Measurements from ENCODE around the gene TRIM8.

Gene TRIM8, protein sequence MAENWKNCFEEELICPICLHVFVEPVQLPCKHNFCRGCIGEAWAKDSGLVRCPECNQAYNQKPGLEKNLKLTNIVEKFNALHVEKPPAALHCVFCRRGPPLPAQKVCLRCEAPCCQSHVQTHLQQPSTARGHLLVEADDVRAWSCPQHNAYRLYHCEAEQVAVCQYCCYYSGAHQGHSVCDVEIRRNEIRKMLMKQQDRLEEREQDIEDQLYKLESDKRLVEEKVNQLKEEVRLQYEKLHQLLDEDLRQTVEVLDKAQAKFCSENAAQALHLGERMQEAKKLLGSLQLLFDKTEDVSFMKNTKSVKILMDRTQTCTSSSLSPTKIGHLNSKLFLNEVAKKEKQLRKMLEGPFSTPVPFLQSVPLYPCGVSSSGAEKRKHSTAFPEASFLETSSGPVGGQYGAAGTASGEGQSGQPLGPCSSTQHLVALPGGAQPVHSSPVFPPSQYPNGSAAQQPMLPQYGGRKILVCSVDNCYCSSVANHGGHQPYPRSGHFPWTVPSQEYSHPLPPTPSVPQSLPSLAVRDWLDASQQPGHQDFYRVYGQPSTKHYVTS

DNA sequence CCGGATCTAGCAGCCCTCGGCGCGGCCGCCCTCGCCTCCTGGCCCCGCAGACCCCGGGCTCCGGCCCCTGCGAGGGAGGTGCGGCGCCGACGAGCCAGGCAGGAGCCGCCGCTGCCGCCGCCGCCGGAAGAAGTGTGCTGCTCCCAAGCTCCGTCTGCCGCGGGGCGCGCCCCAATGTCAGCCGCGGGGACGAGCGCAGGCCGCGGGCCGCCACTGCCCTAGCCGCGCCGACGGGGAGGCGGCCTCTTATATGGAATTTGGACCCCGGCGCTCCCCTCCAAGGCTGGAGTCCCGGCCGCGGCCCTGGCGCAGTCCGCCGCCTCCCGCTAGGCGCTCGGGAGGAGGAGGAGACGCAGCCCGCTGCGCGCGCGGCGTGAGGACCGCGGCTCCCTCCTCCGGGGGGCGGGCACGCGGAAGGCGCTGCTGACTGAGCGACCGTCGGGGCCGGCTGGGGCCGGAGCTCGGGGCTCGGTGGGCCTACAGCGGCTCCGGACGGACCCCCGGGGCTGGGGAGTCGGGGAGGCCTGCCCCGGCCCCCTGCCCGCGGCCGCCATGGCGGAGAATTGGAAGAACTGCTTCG is at the start of gene TRIM8:
TRIM8 (plus strand) TSS at position 414 of the 580 bp plus-strand sequence; CDS start at position 553, 139 bp downstream.
- DNase-seq, result peak; percentile 11 to 53

DNA sequence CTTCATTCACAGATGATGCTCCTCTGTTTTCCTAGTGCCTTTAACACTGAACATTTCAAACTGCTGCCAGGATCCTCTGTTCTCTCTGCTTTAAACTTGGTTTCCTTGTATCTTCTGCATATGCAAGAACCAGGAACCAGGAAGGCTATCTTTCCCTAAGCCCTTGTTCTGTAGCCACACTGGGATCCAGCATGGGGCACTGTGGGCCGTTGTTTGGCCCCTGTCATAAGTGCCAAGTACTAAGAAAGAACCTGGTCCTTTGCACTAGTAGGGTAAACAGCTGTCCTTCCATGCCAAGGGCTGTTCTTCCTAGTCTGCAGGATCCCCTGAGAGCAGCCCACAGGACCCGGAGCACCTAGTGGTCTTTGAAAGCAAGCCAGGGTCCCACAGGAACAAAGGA is 49.0 kb upstream of the TRIM8 start:
- DNase-seq, result no peak

DNA sequence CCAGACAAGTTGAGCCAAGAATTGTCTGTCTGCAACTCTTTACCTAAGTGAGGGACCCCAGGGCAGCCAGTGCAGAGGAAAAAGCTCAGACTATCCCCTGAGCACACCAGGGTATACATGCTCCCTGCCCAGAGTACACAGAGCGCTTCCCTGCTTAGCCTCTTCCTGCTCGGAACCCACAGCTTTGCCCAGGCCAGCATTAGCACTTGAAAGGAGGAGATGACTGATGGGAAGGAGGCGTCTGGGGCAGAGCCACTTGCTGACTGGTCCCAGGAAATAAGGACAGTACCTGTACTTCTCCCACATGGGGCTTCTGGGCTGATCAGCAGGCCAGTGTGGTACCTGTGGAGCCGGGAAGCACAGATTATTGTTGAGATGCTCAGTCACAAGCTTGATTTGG is 48.4 kb upstream of the TRIM8 start:
- DNase-seq, result no peak

DNA sequence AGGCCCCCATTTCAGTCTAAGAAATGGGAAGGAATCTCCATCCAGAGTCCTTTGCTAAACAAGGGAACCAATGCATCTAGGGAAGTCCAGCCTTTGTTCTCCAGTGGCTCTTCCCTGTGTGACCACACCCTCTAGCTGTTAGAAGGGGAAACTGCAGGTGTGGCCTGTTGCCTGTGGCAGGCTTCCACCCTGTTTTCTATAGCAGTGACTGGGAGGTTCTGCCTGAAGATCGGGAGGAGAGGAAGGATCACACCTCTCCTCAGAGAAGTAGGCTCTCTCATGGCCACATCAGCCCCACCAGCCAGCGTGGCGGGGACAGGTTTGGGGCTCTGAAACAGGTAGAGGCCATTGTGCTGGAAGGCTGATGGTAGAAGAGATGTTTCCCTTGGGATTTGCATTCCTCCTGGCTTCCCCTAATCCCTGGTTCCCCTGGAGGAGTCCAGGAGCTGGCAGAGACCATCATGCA is 47.7 kb upstream of the TRIM8 start:
- peak; percentile 36 to 55 for DNase-seq

DNA sequence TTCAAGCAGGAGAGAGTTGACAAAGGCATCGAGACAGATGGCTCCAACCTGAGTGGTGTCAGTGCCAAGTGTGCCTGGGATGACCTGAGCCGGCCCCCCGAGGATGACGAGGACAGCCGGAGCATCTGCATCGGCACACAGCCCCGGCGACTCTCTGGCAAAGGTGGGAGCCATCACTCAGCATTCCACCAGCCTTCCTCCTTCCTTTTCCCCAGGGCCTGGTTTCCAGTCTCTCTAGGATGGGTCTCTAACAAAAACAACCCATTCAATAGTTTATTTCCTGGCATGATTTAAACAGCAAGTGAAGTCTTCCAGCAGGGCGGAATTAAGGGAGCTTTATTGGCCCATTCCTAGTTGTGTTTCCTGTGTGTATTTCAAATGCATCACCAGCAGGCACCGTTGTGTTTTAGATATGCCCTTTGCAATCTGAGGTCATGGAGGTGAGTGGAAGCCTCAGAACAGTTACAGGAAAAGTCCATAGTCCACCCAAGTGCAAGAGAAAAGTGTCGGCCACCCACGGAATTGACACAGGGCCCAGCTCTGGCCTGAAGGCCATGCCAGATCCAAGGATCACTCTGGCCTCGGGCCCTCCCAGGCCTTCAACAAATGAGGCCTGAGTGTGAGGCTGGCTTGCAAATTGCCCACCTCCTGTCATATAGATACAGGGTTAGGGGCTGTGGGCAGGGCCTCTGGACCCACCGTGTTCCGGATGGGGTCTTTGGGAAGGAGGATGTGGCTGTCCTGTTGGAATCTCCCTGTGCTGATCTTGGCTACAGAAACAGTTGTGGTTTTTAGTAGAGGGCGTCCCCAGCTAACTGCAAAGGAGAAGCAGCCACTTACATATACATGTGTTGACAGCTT is 46.9 kb upstream of the TRIM8 start:
- DNase-seq, result no peak

DNA sequence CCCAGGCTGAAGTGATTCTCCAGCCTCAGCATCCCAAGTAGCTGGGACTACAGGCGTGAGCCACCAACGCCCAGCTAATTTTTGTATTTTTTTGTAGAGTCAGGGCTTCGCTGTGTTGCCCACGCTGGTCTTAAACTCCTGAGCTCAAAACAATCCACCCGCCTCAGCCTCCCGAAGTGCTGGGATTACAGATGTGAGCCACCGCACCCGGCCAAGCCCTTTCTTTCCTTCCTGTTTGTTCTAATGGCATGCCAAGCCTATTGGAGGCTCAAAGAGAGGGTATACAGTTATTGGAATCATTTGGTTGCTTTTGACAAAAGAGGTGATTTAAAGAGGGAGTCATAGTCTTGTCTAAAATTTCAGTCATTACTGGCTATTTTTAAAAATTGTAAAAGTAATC is 46.0 kb upstream of the TRIM8 start:
- no peak for DNase-seq

DNA sequence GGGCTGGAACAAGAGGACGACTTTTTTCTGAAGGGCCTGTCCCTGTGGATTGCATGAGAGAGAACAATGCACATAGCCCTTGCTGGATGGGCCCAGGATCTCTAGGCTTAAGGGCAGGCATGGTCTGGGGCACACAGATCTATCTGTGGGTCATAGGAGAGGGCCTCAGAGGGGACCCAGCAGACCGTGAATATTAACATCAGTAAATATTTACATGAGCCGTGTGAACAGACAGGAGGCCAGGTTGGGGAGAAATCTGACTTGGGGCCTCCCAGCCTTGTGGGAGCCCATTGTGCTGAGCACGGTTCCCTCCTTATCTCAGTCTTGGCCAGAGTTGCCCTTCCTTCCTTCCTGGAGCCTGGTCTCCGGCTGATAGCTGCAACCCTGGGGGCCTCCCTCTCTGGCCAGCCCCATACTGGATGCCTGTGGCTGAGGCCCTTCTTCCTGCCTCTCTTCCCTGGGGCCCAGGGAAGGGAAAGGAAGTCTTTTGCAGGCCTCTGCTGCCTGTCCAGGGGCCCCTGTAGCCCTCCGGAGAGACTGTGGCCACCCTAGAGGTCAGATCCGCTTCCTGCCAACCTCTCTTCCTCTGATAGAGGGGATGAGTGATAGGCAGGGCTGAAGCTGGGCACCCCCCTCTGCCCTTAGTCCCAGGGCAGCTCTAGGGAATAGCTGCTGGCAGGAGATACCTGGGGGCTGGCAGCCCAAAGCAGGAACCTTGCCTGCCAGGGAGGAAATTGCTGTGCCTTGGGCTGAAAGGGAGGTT is 44.5 kb upstream of the TRIM8 start:
- DNase-seq, result no peak

DNA sequence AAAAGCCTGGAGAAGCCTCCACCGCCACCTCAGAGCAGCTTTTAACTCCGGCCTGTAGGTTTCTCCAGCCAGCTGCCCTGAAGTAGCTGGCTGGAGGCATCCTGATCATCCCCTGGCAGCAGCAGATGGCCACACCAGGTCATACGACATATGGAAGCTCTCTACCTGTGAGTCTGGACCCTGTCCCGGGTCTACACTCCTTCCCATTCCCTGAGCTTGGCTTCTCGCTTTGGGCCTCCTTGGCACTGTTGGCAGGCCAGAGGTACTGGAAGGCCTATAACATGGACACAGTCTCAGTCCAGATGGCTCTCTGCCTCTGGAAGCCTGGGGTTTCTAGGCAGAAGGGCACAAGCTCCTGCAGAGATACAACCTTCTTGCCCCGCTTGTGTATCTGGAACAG is 43.5 kb upstream of the TRIM8 start:
- DNase-seq, result no peak

DNA sequence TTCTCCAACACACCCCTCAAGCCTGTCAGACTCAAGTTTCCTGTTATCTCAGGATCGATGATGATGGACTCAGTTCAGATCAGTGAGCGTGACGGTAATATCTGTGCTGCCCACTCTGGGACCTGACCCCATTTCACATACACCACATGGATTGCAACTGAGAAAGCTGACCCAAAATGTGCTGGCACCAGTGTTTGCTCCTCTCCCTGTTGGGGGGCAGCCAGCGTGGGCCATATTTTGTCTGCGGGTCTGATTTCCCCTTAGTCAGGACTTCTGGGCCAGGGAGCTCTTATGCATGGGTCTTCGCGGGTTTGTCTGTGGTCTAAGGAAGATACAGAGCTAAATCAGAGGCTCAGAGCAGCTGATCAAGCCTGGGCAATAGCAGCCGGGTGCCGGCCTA is 42.6 kb upstream of the TRIM8 start:
- no peak for DNase-seq

DNA sequence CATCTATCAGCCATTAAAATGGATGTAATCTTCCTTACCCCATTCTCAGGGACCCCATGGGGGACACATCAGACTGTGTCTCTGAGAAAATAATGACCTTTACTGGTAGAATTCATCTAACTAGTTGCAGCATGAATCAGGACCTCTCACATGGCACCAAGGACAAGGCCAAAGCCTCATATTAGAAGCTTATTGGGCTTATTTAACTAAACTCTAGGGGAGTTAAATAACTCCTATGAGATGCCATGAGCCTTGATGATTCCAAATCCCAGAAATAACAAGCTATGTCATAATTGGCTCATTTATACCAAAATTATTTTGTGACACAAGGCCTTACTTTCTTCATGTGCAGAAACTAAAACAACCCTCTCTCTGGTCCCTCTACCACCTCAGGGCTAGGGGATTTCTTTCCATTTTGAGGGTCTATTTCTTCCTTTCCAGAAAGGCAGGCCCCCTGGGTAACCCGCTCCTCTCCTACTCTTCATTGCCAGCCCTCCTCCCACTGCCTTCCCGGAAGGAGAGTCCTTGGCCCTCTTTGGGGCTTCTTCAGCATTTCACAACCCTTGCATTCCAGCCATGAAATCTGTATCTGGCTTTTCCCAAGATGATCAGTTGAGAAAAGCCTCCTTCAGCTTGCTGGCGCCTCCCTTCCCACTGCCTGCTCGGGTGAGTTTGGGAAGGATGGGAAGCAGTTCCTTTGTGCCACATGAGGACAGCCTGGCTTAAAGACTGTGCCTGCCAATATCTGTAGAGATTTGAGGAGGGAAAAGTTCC is 41.8 kb upstream of the TRIM8 start:
- no peak for DNase-seq

DNA sequence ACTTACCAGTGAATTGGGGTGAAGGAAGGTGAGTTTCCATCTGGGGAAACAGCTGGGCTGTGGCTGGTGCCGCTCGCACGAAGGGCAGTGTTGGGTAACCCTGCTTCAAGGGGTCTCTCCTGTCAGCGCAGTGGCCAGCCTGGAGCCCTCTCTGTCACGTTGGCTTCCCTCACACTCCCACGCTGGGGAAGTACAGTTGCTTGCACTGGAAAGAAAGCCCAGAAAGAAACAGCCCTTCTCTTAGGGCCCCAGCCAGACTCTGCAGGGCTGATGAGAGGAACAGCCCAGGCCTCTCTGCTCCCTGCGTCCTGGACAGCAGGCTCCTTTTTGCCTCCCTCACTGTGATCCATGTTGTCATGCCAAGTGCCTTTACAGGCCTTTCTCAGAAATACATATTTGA is 40.3 kb upstream of the TRIM8 start:
- DNase-seq, result no peak

DNA sequence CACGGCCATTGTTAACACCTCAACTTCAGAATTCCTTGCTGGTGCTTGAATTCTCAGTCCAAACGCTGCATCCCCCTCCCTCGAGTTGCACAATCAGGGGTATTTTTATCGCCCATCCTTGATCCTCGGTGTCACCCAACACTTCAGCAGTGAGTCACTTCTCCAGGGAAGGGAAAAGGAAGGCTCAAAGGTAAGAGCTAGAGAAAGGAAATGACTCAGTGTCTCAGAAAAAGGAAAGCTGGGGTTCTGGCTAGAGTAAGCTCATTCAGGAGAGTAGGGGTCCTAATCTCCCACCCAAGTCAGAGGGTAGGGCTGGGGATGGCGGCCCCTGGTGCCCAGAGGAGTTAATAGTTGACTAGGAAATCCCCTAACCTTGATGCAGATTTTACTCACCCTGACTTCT is 39.8 kb upstream of the TRIM8 start:
- no peak for DNase-seq

DNA sequence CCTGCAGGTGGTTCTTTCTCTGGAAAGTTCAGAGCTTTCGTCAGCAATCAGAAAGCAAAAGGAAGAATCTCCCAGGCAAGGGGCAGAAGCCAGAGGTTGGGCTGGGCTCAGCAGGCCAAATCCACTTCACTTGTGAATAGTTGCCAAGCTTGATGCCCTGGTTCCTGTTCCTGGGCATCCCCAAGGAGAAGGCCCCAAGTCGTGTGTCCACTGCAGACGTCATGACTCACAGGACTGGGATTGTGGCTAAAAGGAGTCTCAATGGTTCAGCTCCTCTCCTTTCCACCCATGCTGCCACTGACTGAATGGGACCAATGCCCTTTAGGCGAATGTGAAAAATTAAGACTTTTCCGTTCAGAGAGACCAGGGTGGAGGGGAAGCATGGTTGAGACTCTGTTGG is 38.6 kb upstream of the TRIM8 start:
- no peak for DNase-seq

DNA sequence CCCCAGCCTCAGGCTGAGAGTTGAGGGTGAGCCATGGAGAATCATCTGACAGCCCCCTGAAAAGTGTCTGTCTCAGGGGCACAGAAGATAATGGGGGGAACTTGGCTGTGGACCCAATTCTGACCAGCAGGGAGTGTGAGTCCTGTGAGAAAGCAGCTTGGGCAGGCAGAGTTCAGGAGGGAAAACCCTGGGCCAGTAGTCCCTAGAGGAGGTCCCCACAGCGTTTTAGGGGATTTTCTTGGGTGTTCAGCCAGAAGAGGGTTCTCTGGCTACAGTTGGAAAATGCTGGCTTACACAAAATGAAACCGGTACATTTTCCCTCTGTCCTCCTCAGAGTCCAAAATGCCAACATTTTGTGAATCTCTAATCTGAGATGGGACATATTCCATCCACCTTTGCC is 35.8 kb upstream of the TRIM8 start:
- no peak for DNase-seq

DNA sequence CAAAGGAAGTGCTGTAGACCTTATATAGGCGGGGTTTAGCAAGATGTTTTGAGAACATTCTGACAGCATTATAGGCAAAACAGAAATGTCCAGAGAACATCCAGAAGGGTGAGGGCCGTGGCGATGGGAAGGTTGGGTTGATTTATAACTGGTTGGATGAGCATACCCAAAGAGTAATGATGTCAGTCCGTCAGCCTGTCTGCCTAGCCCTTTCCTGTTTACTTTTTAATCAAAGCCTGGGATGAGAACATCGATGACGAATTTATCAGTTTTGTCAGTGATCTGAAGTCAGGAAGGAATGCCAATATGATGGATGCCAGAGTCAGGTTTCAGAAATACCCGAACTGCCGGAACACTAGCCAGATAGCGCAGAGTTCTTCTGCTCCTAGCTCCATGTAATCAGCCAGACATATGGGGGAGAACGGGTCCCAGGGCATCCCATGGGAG is 33.8 kb upstream of the TRIM8 start:
- no peak for DNase-seq

DNA sequence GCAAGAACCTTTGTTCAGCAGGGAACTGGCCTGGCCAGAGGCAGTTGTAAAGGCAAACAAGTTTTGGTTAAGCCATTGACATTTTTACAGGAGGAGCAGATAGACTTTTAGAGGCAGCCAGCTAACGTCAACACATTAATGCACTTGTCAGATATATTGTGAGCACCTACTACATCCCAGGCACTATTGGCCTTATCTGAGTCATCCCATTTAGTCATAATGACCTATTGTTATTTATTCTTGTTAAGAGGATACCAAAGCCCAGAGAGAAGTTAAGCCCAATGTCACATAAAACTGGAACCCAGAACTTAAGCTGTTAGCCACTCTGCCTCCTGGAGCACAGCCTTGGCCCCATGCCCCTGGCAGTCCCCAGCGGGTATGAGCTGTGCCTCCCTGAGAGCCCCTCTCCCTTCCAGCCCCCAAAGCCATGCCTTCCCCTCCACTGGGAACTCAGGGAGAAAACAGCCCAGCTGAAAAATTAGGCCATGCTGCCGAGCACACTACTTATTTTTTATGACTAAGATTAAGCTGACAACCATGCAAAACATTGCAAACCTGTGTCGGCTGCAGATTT is 32.7 kb upstream of the TRIM8 start:
- no peak for DNase-seq

DNA sequence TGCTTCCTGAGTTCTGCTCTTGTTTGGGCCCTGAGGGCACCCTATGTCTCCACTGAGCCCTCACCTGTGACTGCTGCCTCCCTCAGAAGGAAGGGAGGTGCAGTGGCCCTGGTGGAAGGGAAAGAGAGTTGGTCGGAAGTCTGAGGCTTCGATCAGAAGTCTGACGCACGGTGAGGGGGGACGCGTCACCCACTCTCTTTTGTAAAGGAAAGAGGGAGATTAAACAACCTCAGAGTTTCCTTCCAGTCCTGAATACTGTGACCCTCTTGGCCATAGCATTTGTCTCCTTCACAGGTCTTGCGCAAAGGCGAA is 31.4 kb upstream of the TRIM8 start:
- no peak for DNase-seq

DNA sequence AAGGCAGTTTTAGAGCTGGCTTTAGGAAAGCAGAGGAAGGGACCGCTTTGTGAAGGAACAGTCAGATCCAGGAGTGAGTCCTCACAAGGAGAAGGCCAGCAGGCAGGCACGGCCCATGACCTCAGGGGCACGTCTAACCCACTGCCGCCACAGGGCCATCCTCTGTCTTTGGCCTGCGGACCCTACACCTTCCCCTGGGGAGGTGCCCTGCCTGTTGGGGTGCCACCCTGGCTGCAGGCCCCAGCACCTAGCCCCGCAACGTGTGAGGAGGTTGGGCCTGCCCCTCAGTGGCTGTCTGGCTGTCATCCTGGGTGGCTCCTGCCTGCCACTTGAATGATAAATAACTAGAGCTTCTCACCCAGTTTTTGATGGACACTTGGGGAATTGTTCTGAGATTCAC is 31.0 kb upstream of the TRIM8 start:
- no peak for DNase-seq

DNA sequence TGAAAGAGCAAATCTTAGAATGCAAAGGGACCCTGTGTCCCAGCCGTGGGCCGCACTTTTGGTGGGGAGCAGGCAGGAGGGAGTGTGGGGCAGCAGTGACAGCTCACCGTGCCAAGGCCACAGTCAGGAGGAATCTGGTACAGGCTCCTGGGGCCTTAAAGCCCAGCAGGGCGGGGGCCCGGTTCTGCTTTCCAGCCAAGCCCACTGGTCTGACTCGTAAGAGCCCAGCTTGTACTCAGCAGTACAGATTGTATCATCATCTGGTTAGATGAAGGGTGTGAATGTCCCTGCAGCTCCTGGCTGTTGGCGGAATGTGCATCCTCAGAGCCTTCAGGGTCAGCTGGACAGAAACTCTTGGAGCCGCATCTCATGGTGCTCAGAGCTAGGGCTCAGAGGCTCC is 30.5 kb upstream of the TRIM8 start:
- no peak for DNase-seq

DNA sequence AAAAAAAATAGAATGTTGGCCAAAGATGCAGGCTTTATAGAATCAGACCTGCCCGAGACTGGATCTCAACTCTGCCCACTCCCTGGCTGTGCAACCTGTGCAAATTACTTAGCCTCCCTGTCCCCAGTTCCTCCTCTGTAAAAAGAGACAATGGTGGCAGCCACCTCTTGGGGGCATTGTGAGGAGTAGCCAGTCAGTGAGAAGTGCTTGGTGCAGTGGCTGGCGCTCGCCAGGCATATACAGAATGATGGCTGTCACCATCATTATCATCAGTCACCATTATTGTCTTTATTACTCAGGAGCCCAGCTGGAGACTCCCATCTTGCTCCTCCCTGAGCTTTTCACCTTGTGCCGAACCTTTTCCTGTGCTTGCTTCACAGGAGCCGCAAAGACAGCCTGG is 29.4 kb upstream of the TRIM8 start:
- DNase-seq, result no peak

DNA sequence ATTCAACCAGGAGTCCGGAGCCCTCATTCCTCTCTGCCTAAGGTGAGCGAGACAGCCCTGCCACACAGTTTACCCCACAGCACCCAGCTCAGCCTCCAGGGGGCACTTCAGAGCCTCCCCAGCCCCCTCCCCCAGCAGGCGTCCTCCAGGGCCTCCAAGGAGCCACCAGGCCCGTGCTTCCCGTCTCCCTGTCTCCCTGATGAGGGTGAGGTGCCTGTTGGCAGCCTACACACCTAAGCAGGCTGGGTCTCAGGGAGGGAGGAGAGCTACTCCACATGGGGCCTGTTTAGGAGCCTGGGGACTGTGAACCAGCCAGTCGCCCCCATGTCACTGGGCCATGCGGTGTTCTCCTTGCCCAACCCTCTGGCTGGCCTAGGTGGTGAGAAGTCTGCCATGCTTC is 28.9 kb upstream of the TRIM8 start:
- peak in 1 of 2 experiments; percentile 28 for DNase-seq

Data from SHP77 (cell line).